ENCODE results near the gene PDE8A.

Gene PDE8A

GRCh38 chr15:85041230-85041629 lies 59.6 kb downstream of the PDE8A start:
- no peak for DNase-seq

- DNase-seq, result peak; percentile 33 to 51
These were observed 62.7 kb downstream of the PDE8A start for GRCh38 chr15:85044251-85044853.

- no peak for DNase-seq
These were observed 63.2 kb downstream of the PDE8A start for GRCh38 chr15:85044894-85045293.

- no peak for DNase-seq
These were observed 64.0 kb downstream of the PDE8A start for GRCh38 chr15:85045615-85046014.

GRCh38 chr15:85047271-85047948 lies 65.8 kb downstream of the PDE8A start:
- DNase-seq, result no peak

- no peak for DNase-seq
These were observed 66.8 kb downstream of the PDE8A start for GRCh38 chr15:85048430-85048829.

GRCh38 chr15:85049805-85050204 lies 68.1 kb downstream of the PDE8A start:
- no peak for DNase-seq

- DNase-seq, result no peak
These were observed 78.1 kb downstream of the PDE8A start for GRCh38 chr15:85059734-85060133.

- DNase-seq, result no peak
These were observed 80.9 kb downstream of the PDE8A start for GRCh38 chr15:85062560-85062959.

- no peak for DNase-seq
These were observed 81.4 kb downstream of the PDE8A start for GRCh38 chr15:85063088-85063487.

- DNase-seq, result no peak
These were observed 81.9 kb downstream of the PDE8A start for GRCh38 chr15:85063522-85064079.

- DNase-seq, result no peak
These were observed 83.1 kb downstream of the PDE8A start for GRCh38 chr15:85064710-85065109.

GRCh38 chr15:85071061-85071460 lies 89.4 kb downstream of the PDE8A start:
- DNase-seq, result no peak

GRCh38 chr15:85071504-85071903 lies 89.8 kb downstream of the PDE8A start:
- no peak for DNase-seq

- DNase-seq, result no peak
These were observed 91.3 kb downstream of the PDE8A start for GRCh38 chr15:85072917-85073316.

- DNase-seq, result no peak
These were observed 92.0 kb downstream of the PDE8A start for GRCh38 chr15:85073556-85074194.

- DNase-seq, result no peak
These were observed 105.2 kb downstream of the PDE8A start for GRCh38 chr15:85086855-85087254.

- no peak for DNase-seq
These were observed 106.6 kb downstream of the PDE8A start for GRCh38 chr15:85088300-85088699.

GRCh38 chr15:85089929-85090597 lies 108.4 kb downstream of the PDE8A start:
- DNase-seq, result no peak

- no peak for DNase-seq
These were observed 110.3 kb downstream of the PDE8A start for GRCh38 chr15:85091990-85092389.

- DNase-seq, result no peak
These were observed 113.0 kb downstream of the PDE8A start for GRCh38 chr15:85094685-85095084.

GRCh38 chr15:85095566-85095965 lies 113.9 kb downstream of the PDE8A start:
- DNase-seq, result no peak

GRCh38 chr15:85097250-85097649 lies 115.6 kb downstream of the PDE8A start:
- DNase-seq, result no peak

- DNase-seq, result no peak
These were observed 116.1 kb downstream of the PDE8A start for GRCh38 chr15:85097725-85098124.
